RWPE1 (cell line): ENCODE results near the gene KLF7.
A peak's percentile ranks its signal among the peaks of the same experiment; 100 is the strongest.

Experiments used
- CTCF ChIA-PET: fragments of 350-600 bp; sonication (Branson Sonifier 250); formaldehyde crosslinking; extraction: SDS; loops from one replicate; lab custom pipeline; 2021; lab: Yijun Ruan, JAX
- POLR2A ChIA-PET: fragments of 400-600 bp; formaldehyde crosslinking; extraction: SDS; loops from one replicate; lab custom pipeline; 2020; ENCODE audit warnings: antibody characterized with exemption; ENCODE audit not compliant: low non-redundant PET; lab: Yijun Ruan, JAX
- DNase-seq: peaks from one replicate; pipeline ENCODE4 v3.0.0; 2012; ENCODE audit warnings: low spot score
- H3K27ac ChIP-seq: fragments of 450-650 bp; 2 replicates; pipeline ENCODE4 v1.5.1; 2017
- CTCF ChIP-seq: fragments of 450-650 bp; conservative IDR thresholded peaks from 2 replicates; pipeline ENCODE4 v1.5.1; 2017; ENCODE audit warnings: low read depth, mild to moderate bottlenecking

The KLF7 gene

GRCh38 chr2:207090389-207090788 lies 75.4 kb downstream of the KLF7 start:
- no peak for DNase-seq
- no peak for TF ChIP-seq CTCF
- no peak overlapping the region for H3K27ac ChIP-seq
- ChIA-PET CTCF (no interaction called here), POLR2A (no interaction called here)

- no peak for DNase-seq
- POLR2A ChIA-PET = no interaction called here
- TF ChIP-seq CTCF = no peak
- CTCF ChIA-PET = interaction anchor here (0.6 kb wide), 1 partner anchor 14 kb away, joined by 4 read pairs; no protein-coding TSS in a partner anchor
- H3K27ac ChIP-seq = no peak overlapping the region
Observed at GRCh38 chr2:207088839-207089238, 76.9 kb downstream of the KLF7 start.

GRCh38 chr2:207088276-207088675 lies 77.5 kb downstream of the KLF7 start:
- ChIA-PET CTCF (no interaction called here), POLR2A (no interaction called here)
- no peak for TF ChIP-seq CTCF
- DNase-seq = no peak
- peak overlapping the region; percentile 38; the same call in 1 of the 2 replicates for H3K27ac ChIP-seq

- POLR2A ChIA-PET = no interaction called here
- DNase-seq = no peak
- no peak for TF ChIP-seq CTCF
- no peak overlapping the region for H3K27ac ChIP-seq
- CTCF ChIA-PET = interaction anchor here (0.6 kb wide), 1 partner anchor 122 kb away, joined by 4 read pairs; no protein-coding TSS in a partner anchor
Observed at GRCh38 chr2:207087046-207087902, 78.5 kb downstream of the KLF7 start.

GRCh38 chr2:207086136-207086535 lies 79.6 kb downstream of the KLF7 start:
- no peak for DNase-seq
- no peak overlapping the region for H3K27ac ChIP-seq
- CTCF ChIA-PET = no interaction called here
- POLR2A ChIA-PET = no interaction called here
- TF ChIP-seq CTCF = no peak

DNA sequence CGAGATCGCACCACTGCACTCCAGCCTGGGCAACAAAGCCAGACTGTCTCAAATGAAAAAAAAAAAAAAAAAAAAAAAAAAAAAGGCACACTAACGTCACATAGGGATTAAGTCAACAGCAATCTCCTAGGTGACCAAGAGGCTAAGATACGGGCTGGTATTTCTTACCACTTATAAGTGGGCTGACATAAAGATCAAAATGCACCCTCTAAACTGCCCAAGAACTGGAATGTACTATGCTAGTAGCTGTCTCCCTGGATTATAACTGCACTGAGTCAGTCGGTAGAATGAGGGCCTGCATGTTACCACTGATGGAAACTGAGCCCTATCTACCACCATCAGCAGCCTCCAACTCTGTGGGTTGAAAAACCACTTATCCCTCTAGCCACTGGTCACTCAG lies 80.6 kb downstream of the KLF7 start:
- TF ChIP-seq CTCF = no peak
- ChIA-PET POLR2A (no interaction called here), CTCF (no interaction called here)
- no peak overlapping the region for H3K27ac ChIP-seq
- DNase-seq = no peak
